ENCODE measurements around the gene MAPK13. TPM values are rescaled to one million over a fixed set of nuclear protein-coding genes. Genes with fewer than 3 reads are reported as not detected.

Gene MAPK13
- total and polyA plus RNA-seq, 3 donors from 2014 or later: 57.5 to 109 (median 61.7) TPM

- DNase-seq: no peak
- 72 to 81% methylated on average over 2 of the region's 2 CpGs for WGBS, 2 donors
These were observed 57.1 kb downstream of the MAPK13 start for GRCh38 chr6:36187446-36187845.

More at GRCh38 chr6:36187446-36187845, 57.1 kb downstream of the MAPK13 start:
- H3K4me1 ChIP-seq: no peaks in the 10 kb centered on the region
- intact Hi-C loops (cut with DNase I; ENCODE audit: low total_unique reads): no loop called here
- no peaks in the 10 kb centered on the region for H3K36me3 ChIP-seq (ENCODE audit: low read depth, missing control alignments)
- H3K4me3 ChIP-seq: no peak overlapping the region
- H3K9me3 ChIP-seq: no peaks in the 10 kb centered on the region
- no peaks in the 10 kb centered on the region for H3K27me3 ChIP-seq
- H3K27ac ChIP-seq: no peak overlapping the region
- TF ChIP-seq POLR2A (IDR thresholded peaks at IDR 0.05): no peak
- no peak for TF ChIP-seq CTCF (IDR thresholded peaks at IDR 0.05)

Other genes starting within 250 kb of the MAPK13 start
- gene SRPK1, start 209.4 kb upstream of the MAPK13 start, total RNA-seq: 10 to 100 TPM; 77.3 to 84.6 TPM
- gene SRPK1, start 209.4 kb upstream of the MAPK13 start, polyA plus RNA-seq (ENCODE audit: insufficient read depth, low read depth, low replicate concordance): 86.3 TPM
- gene SLC26A8, start 105.9 kb upstream of the MAPK13 start, total RNA-seq: 10 to 100 TPM; 52.0 to 66.9 TPM
- 160 TPM for gene SLC26A8, start 105.9 kb upstream of the MAPK13 start, polyA plus RNA-seq (ENCODE audit: insufficient read depth, low read depth, low replicate concordance)
- 10 to 100 TPM; 57.3 to 58.3 TPM for gene MAPK14, start 102.7 kb upstream of the MAPK13 start, total RNA-seq
- 21.8 TPM for gene MAPK14, start 102.7 kb upstream of the MAPK13 start, polyA plus RNA-seq (ENCODE audit: insufficient read depth, low read depth, low replicate concordance)
- gene BRPF3, start 66.2 kb downstream of the MAPK13 start, total RNA-seq: 100 to 1,000 TPM; 102 to 104 TPM
- 70.5 TPM for gene BRPF3, start 66.2 kb downstream of the MAPK13 start, polyA plus RNA-seq (ENCODE audit: insufficient read depth, low read depth, low replicate concordance)
- 1 to 10 TPM; 2.4 to 3.5 TPM for gene PNPLA1, start 139.5 kb downstream of the MAPK13 start, total RNA-seq
- 2.1 TPM for gene PNPLA1, start 139.5 kb downstream of the MAPK13 start, polyA plus RNA-seq (ENCODE audit: insufficient read depth, low read depth, low replicate concordance)
- under 1 TPM; 0.68 to 0.87 TPM for gene BNIP5, start 206.4 kb downstream of the MAPK13 start, total RNA-seq
- gene BNIP5, start 206.4 kb downstream of the MAPK13 start, polyA plus RNA-seq (ENCODE audit: insufficient read depth, low read depth, low replicate concordance): 0.96 TPM

All from testis (tissue), 3 donors.